Sigmoid colon (tissue), 3 donors: ENCODE results near the gene HSPG2.

Experiments
- POLR2A ChIP-seq, 2 donors: fragments of 450-650 bp; IDR thresholded peaks; one replicate each; pipeline ENCODE4 v1.6.1; 2016; ENCODE audit warnings: antibody characterized with exemption in 2 of 2, mild to moderate bottlenecking in 2 of 2, moderate library complexity in 2 of 2
- TF ChIP-seq, protein P1 (sequence below), 4 experiments: fragments of 450-650 bp in 3 of 4; fragments of 200-600 bp in 1 of 4; IDR thresholded peaks; one replicate each; pipeline ENCODE4 v1.5.1; 2016 to 2019; ENCODE audit warnings: antibody characterized with exemption in 4 of 4, mild to moderate bottlenecking in 3 of 4, moderate library complexity in 2 of 4

DNA sequence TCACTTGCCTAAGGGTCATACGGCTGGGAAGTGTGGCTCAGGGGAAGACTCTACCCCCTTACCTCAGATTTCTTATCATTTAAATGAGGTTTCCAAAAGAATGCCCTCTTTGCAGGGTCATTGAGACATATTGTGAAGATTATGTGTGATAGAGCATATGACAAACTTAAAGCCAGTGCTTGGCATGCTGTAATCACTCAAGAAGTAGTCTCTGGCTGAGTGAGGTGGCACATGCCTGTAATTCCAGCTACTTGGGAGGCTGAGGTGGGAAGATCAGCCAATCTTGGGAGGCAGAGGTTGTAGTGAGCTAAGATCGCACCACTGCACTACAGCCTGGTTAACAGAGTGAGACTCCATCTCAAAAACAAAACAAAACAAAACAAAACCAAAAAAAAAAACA is 132.6 kb downstream of the HSPG2 start:
- TF ChIP-seq, protein P1, sequence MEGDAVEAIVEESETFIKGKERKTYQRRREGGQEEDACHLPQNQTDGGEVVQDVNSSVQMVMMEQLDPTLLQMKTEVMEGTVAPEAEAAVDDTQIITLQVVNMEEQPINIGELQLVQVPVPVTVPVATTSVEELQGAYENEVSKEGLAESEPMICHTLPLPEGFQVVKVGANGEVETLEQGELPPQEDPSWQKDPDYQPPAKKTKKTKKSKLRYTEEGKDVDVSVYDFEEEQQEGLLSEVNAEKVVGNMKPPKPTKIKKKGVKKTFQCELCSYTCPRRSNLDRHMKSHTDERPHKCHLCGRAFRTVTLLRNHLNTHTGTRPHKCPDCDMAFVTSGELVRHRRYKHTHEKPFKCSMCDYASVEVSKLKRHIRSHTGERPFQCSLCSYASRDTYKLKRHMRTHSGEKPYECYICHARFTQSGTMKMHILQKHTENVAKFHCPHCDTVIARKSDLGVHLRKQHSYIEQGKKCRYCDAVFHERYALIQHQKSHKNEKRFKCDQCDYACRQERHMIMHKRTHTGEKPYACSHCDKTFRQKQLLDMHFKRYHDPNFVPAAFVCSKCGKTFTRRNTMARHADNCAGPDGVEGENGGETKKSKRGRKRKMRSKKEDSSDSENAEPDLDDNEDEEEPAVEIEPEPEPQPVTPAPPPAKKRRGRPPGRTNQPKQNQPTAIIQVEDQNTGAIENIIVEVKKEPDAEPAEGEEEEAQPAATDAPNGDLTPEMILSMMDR (IDR thresholded peaks at IDR 0.05), result no peak
- no peak for TF ChIP-seq POLR2A (IDR thresholded peaks at IDR 0.05)
